NB4 (cell line): Measurements from ENCODE around the gene SDHB.

Experiments
- DNase-seq: peaks from one replicate; pipeline ENCODE4 v3.0.0; 2010; ENCODE audit warnings: low read depth
- H3K4me3 ChIP-seq: one replicate; pipeline ENCODE4 v1.5.1; 2011; ENCODE audit warnings: mild to moderate bottlenecking, low read depth, low read length, moderate library complexity
- CTCF ChIP-seq: IDR thresholded peaks from one replicate; pipeline ENCODE4 v1.5.1; 2012; ENCODE audit warnings: low read depth, low read length
- MAX ChIP-seq: IDR thresholded peaks from 2 replicates; pipeline ENCODE4 v1.6.1; 2011; ENCODE audit warnings: low read depth, low read length
- MYC ChIP-seq: IDR thresholded peaks from 2 replicates; pipeline ENCODE4 v1.6.1; 2011; ENCODE audit warnings: low read depth, low read length
- POLR2A ChIP-seq: IDR thresholded peaks from 2 replicates; pipeline ENCODE4 v1.6.1; 2011; ENCODE audit warnings: mild to moderate bottlenecking; ENCODE audit not compliant: insufficient read length; ENCODE audit errors: extremely low read depth

The SDHB gene

GRCh38 chr1:17002524-17002902, 51.3 kb downstream of the SDHB start:
- no peak for DNase-seq
- TF ChIP-seq POLR2A, result no peak
- H3K4me3 ChIP-seq, result no peak overlapping the region

GRCh38 chr1:17001760-17002523, 51.9 kb downstream of the SDHB start:
- DNase-seq, result no peak
- H3K4me3 ChIP-seq, result no peak overlapping the region
- TF ChIP-seq MAX, result no peak
- TF ChIP-seq POLR2A, result no peak
- TF ChIP-seq CTCF, result no peak
- no peak for TF ChIP-seq MYC

- no peak for TF ChIP-seq MYC
- peak; percentile 4 for TF ChIP-seq CTCF
- no peak overlapping the region for H3K4me3 ChIP-seq
- no peak for DNase-seq
Observed at GRCh38 chr1:16999863-17000262, 54.0 kb downstream of the SDHB start.

GRCh38 chr1:16998589-16998988, 55.2 kb downstream of the SDHB start:
- TF ChIP-seq MYC (no peak), POLR2A (no peak), CTCF (no peak), MAX (no peak)
- DNase-seq, result no peak
- H3K4me3 ChIP-seq, result no peak overlapping the region

- TF ChIP-seq MYC, result no peak
- TF ChIP-seq MAX, result no peak
- no peak for TF ChIP-seq POLR2A
- TF ChIP-seq CTCF, result no peak
- H3K4me3 ChIP-seq, result no peak overlapping the region
- DNase-seq, result no peak
Observed at GRCh38 chr1:16996845-16997244, 57.0 kb downstream of the SDHB start.

- no peak for DNase-seq
- TF ChIP-seq MAX, result no peak
- no peak for TF ChIP-seq MYC
- TF ChIP-seq POLR2A, result no peak
- no peak for TF ChIP-seq CTCF
- H3K4me3 ChIP-seq, result no peak overlapping the region
Observed at GRCh38 chr1:16993521-16994038, 60.3 kb downstream of the SDHB start.
